HG03066 (cell line): Measurements from ENCODE around the gene NUDT8.
A peak's percentile ranks its signal among the peaks of the same experiment; 100 is the strongest.
"Not testable (repeated sequence)": the region's sequence is repeated elsewhere in the genome, so short reads cannot be mapped to it uniquely, and the experiment has no call there.

ENCODE experiments used
- ATAC-seq: cut with Tn5 transposase; IDR thresholded peaks from one replicate; pipeline ENCODE4 v1.9.1; 2021; ENCODE audit warnings: low read depth; ENCODE audit not compliant: unreplicated experiment

Gene NUDT8

DNA sequence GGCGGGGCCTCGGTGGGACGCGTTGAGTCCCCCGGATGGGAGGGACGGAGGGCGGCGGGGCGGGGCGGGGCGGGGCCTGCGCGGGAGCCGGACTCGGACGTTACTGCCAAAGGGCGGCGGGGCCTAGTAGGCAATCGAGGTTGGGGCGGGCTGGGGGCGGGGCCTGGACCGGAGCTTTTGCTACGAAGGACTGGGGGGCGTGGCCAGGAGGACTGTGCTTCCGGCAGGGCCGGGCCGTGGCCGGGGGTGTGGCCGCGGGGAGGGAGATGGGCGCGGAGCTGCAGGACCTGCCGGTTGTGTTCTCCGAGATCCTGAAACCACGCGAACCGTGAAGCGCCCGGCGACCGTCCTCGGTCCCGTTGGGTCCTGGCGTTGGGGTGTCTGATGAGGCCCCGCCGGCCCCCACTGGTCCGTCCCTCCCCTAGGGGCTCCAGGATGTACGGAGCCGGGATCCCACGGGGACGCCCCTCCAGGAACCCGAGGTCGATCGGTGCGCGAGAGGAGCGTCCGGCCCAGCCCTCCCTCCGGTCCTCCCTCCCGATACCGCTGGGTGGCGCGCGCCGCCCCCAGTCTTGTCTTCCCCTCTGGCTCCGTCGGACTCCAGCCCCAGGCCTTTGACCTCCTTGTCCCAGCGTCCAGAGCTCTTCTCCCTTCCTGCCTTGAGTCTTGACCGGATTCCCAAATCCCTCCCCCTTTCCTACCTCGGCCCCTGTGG is 648 bp upstream of the NUDT8 start:
- ATAC-seq = peak; percentile 62

GRCh38 chr11:67628710-67629385 is 889 bp downstream of the NUDT8 start:
- no peak for ATAC-seq

- no peak for ATAC-seq
Measured at GRCh38 chr11:67627812-67628624, 1.7 kb downstream of the NUDT8 start.

DNA sequence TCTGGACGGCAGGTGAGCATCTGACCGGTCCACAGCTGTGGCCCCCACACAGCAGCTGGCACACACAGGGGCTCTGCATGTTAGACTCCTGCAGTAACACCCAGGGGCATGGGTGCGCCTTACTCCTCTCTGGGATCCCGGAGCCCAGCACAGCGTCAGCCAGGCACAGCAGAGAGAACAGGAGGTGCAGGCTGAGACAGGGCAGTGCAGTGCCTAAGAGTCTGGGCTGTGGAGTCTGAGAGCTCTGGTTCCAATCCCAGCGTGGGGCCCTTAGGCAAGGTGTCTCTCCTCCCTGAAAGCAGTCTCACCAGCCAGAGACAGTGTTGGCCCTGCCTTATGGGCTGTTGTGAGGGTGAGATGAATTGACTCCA is 2.3 kb downstream of the NUDT8 start:
- no peak for ATAC-seq

GRCh38 chr11:67626970-67627369 is 2.8 kb downstream of the NUDT8 start:
- ATAC-seq = no peak

DNA sequence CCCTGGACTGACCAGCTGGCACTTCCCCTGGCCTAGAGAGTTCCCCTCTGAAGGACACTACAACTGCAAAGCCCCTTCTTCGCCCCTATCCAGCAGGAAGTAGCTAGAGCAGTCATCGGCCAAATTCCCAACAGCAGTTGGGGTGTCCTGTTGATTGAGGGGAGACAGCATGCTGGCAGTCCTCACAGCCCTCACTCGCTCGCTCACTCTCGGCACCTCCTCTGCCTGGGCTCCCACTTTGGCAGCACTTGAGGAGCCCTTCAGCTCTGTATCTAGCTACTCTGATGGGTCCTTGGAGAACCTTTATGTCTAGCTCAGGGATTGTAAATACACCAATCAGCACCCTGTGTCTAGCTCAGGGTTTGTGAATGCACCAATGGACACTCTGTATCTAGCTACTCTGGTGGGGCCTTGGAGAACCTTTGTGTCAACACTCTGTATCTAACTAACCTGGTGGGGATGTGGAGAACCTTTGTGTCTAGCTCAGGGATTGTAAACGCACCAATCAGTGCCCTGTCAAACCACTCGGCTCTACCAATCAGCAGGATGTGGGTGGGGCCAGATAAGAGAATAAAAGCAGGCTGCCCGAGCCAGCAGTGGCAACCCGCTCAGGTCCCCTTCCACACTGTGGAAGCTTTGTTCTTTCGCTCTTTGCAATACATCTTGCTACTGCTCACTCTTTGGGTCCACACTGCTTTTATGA is 3.5 kb downstream of the NUDT8 start:
- ATAC-seq = not testable (repeated sequence)

DNA sequence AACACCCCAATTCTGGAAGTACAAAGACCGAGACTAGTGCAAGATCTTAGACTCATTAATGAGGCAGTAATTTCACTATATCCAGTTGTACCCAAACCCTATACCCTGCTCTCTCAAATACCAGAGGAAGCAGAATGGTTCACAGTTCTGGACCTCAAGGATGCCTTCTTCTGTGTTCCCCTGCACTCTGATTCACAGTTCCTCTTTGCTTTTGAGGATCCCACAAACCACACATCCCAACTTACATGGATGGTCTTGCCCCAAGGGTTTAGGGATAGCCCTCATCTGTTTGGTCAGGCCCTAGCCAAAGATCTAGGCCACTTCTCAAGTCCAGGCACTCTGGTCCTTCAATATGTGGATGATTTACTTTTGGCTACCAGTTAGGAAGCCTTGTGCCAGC is 5.9 kb downstream of the NUDT8 start:
- ATAC-seq = not testable (repeated sequence)

DNA sequence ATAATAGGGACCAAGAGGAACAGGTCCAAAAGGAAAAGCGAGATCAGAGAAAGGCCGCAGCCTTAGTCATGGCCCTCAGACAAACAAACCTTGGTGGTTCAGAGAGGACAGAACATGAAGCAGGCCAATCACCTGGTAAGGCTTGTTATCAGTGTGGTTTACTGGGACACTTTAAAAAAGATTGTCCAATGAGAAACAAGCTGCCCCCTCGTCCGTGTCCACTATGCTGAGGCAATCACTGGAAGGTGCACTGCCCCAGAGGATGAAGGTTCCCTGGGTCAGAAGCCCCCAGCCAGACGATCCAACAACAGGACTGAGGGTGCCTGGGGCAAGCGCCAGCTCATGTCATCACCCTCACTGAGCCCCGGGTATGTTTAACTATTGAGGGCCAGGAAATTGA is 6.8 kb downstream of the NUDT8 start:
- not testable (repeated sequence) for ATAC-seq

GRCh38 chr11:67621928-67622327 is 7.8 kb downstream of the NUDT8 start:
- ATAC-seq = not testable (repeated sequence)

DNA sequence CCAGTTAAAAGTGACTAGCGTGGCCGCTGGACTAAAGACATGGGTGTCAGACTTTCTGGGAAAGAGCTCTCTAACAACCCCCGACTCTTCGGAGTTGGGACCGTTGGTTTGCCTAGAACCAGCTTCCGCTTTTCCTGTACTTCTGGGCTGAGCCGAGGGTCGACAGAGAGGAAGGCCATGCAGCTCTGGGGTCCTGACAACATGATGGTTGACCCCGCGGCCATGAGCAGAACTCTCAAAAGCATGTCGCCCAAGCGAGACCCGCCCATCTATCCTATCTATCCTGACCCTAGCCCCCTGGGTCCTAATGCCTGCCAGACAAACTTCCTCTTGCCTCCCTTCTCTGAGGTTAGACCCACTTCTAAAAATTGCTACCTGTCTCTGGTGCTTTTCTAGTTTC is 9.1 kb downstream of the NUDT8 start:
- ATAC-seq = not testable (repeated sequence)

DNA sequence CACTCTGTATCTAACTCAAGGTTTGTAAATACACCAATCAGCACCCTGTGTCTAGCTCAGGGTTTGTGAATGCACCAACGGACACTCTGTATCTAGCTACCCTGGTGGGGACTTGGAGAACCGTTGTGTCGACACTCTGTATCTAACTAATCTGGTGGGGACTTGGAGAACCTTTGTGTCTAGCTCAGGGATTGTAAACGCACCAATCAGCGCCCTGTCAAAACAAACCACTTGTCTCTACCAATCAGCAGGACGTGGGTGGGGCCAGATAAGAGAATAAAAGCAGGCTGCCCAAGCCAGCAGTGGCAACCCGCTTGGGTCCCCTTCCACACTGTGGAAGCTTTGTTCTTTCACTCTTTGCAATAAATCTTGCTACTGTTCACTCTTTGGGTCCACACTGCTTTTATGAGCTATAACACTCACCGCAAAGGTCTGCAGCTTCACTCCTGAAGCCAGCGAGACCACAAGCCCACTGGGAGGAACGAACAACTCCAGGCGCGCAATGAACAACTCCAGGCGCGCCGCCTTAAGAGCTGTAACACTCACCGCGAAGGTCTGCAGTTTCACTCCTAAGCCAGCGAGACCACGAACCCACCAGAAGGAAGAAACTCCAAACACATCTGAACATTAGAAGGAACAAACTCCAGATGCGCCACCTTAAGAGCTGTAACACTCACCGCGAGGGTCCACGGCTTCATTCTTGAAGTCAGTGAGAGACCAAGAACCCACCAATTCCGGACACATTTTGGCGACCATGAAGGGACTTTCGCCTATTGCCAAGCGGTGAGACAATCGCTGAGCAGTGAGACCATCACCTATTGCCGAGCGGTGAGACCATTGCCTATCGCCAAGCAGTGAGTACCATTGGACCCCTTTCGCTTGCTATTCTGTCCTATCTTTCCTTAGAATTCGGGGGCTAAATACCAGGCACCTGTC is 9.8 kb downstream of the NUDT8 start:
- ATAC-seq = not testable (repeated sequence)

DNA sequence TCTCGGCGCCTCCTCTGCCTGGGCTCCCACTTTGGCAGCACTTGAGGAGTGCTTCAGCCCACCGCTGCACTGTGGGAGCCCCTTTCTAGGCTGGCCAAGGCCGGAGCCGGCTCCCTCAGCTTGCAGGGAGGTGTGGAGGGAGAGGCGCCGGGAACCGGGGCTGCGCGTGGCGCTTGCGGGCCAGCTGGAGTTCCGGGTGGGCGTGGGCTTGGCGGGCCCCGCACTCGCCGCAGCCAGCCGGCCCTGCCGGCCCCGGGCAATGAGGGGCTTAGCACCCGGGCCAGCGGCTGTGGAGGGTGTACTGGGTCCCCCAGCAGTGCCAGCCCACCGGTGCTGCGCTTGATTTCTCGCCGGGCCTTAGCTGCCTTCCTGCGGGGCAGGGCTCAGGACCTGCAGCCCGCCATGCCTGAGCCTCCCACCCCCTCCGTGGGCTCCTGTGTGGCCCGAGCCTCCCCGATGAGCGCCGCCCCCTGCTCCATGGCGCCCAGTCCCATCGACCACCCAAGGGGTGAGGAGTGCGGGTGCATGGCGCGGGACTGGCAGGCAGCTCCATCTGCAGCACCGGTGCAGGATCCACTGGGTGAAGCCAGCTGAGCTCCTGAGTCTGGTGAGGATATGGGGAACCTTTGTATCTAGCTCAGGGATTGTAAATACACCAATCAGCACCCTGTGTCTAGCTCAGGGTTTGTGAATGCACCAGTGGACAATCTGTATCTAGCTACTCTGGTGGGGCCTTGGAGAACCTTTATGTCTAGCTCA is 10.7 kb downstream of the NUDT8 start:
- ATAC-seq = not testable (repeated sequence)

DNA sequence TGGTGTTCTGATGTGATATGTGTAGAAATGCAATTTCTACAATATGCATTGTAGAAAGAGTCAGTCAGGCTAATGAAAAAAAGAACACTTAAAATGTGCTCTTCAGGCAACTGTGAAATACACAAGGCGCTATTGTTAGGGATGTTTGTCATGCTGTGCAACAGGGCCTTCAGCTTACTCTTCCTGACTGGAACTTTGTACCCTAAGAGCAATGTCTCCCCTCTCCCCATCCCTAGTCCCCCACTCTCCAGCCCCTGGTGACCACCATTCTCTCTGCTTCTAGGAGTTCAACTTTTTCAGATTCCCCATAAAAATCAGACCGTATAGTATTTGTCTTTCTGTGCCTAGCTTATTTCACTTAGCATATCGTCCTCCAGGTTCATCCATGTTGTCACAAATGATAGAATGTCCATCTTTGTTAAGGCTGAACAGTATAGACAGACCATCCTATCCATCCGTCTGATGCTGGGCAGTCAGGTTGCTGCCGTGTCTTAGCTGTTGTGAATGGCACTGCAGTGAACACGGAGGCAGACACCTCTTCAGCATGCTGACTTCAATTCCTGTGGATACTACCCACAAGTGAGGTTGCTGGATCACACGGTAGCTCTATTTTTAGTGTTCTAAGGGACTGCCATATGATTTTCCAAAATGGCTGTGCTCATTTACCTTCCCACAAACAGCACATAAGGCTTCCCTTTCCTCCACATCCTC is 12.3 kb downstream of the NUDT8 start:
- ATAC-seq = no peak

DNA sequence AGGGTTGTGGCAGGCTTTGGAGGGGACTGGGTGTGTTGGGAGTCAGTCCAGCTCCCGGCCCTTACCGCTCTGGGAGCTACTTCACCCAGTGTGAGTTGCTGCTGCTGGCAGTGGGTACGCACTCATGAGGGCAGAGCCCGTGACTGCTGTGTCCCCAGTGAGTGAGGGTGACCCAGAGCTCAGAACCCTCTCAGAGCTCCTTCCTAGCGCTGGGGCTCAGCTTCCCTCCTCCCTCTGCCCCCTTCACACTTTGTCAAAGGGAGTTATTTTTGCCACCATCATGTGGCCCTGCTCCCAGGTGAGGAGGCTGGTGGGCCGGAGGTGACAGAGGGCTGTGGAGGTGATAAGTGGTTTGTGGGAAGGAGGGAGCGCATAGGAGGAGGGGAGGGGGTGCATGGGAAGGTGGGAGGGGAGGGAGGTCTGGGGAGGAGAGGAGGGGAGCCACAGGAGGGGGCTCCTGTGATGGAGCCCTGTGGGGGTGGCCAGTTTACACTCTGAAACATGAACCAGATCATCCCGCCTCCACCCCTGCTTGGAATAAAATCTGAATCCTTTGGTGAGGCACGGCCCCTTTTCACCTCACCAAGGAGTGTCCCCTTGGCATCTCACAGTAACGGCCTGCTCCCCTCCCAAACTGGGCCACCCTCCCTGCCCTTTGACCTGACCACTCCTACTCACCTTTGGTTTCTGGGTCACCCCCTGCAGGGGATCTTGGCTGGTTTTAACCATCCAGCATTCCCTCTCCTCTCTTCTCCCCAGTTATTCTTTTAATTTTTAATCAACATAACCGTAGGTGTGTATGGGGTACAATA is 13.1 kb downstream of the NUDT8 start:
- no peak for ATAC-seq

DNA sequence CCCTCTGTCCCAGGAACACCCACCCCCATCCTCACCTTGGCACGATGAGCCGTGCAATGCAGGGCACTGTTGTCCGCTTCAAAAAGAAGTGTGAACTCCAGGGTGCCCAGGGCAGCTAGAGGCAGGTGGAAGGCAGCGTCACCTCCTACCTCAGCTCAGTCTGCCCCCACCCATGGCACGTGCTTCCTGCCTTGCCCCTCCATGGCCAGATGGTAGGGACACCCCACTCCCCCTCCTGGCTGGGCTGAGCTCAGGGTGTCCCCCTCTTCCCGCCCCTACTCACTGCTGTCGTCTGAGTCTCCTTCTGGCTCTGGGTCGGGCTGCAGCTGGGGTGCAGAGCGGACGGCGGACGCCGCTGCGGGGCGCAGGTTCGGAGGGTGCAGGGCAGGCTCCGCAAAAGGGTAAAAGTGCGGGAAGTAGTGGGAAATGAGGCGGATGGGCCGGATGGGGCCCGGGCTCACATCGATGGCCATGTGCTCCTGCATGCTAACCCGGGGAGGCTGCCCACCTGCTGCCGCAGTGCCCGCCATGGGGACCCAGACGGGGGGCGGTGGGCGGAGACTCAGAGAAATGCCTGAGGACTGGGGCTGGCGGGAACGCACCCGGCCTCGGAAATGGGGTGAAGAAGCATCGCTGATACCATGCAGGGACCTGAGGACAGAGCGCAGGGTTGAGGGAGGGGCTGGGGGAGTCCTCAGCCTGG is 13.9 kb downstream of the NUDT8 start:
- no peak for ATAC-seq

DNA sequence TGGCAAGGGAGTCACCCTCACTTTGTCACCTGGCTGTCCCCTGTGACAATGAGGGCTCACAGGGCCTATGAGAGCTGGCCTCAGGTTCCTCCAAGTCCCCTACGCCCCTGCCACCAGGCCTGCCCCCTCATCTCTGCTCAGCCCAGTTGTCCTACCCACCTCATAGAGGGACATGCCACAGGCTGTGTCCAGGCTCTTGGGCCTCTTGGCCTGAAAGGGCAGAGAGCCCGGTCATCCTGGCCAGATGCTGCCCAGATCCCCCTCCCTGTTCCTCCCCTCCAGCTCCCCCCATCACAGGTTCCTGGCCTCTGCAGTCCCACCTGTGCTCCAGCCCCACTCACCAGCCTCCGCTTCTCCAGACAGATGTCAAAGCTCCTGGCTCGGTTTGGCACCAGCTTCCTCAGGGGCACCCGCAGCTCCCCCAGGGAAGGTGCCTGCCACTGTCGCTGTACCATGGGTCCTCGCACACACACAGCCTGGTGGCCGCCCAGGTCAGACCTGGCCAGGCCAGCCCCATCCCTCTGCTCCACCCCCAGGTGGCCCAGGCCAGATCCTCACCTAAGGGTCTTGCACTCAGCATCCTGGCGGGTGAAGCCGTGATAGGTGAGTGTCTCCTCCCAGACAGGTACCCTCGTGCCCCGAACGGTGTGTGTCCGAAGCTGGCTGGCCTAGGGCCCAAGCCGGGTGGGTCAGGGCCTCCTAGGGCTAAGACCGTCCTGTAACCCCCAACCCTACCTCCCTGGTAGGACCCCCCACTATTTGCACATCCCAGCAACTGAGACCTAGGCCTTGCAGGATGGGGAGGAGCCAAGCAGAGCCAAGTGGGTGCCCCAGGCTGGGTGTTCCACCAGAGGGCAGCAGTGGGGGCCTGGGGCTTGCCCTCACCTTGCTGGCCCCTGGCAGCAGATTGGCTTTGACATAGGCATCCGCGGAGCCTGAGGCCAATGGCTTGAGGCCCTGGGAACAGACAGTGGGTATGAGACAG is 14.7 kb downstream of the NUDT8 start:
- no peak for ATAC-seq
